T47D (cell line): ENCODE data around the gene RANBP9.

Experiments used
- DNase-seq, 2 experiments: peaks; one replicate each; pipeline versions ENCODE4 v3.0.0 to v3.0.0-alpha.2; 2011 to 2012; ENCODE audit warnings: low read depth in 1 of 2, low spot score in 1 of 2
- JUND ChIP-seq: IDR thresholded peaks from 2 replicates; pipeline ENCODE4 v1.6.1; 2012; ENCODE audit warnings: low read depth
- in situ Hi-C: cut with HindIII; loops from 2 replicates; pipeline ENCODE4 v1.10.0; 2016; ENCODE audit warnings: low sequenced_read_pairs, low pct_unique_long_range_greater_than_20kb

RANBP9 gene

DNA sequence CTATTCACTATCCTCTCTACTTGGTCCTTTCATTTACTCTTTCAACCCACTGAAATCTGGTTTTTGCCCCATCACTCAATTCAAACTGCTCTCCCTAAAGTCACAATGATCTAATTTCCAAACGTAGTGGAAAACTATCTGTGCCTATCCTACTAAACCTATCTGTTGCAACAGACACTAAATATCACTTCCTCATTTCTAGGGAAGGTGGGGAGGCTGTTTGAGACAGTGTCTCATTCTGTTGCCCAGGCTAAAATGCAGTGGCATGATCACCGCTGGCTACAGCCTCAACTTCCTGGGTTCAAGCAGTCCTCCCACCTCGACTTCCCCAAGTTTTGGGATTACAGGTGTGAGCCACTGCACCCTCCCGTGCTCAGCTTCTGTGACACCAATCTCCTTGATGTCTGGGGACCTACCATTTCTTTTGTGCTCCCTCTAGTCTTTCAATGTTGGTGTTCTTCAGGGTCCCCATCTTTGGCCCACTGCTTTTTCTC lies 8.8 kb downstream of the RANBP9 start:
- no peak for TF ChIP-seq JUND
- DNase-seq: no peak
- in situ Hi-C loops: no loop called here

DNA sequence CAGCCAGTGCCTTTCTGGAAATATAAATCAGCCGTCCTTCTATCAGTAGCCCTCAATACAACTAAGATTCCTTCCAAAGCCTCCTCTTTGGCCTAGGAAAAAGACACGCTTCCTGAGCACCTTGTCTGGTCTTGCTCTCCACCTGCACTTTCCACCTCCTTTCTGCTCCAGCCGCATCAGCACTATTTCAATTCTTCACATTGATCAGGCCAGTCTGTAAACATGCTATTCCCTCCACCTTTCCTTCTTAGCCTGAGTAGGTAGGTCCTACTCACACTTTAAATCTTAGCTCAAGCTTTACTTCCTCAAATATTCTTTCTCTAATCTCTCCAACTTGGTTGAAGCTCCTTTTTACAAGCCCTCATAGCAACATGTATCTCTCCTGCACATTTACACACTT lies 11.4 kb downstream of the RANBP9 start:
- in situ Hi-C loops: no loop called here
- no peak for DNase-seq
- TF ChIP-seq JUND: no peak

DNA sequence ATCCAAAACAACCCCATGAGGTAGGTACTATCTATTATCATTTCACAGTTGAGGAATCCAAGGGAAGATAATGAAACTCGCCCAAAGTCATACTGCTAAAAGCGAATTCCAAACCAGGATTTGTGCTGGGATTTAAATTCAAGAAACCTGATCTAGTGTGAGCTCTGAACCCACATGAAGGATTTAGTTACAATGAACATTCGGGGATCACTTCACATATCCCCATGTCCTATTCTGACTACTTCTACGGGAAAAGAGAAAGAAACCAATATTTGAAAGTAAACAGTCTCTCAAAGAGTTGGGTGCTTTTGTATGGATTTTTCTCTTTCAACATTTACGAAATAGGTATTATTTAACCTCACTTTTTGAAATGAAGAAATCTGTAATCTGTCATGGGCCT lies 12.9 kb downstream of the RANBP9 start:
- in situ Hi-C loops: no loop called here
- DNase-seq: no peak
- no peak for TF ChIP-seq JUND

DNA sequence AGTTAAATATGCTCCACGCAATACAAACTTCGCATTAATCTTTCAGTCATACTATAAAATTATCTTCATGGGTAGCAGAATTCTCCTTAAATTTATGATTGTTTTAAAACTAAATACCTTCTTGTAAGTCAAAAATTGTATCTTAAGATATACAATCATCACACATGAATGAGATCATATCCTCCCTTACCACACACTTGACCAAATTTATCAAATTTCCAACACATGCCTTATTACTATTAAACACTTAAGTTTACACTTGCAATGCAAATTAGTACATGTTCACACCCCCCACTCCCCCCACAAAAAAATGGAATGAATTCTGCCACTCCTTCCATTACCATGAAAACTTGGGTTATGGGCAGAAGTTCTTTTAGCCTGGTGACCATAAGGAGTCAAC lies 13.8 kb downstream of the RANBP9 start:
- TF ChIP-seq JUND: no peak
- in situ Hi-C loops: no loop called here
- DNase-seq: no peak

DNA sequence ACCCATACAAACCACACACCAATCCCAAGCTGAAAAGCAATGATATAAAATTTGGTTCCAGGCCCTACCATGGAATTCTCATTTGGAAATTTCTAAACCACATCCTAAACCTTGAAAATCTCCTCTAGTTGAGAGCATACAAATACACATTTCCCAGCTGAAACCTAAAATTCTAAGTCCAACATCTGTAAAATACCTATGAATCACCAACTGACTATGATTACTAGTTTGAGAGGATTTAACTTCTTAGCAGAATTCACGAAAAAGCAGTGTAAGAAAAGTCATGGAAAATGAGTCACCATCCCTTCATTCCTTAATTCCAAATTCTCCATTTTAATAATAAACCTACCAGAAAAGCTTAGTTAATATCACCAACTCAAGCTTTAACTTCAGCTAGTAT lies 15.4 kb downstream of the RANBP9 start:
- no peak for TF ChIP-seq JUND
- no peak for DNase-seq
- in situ Hi-C loops: no loop called here

- no peak for TF ChIP-seq JUND
- in situ Hi-C loops: no loop called here
- DNase-seq: no peak
Measured at GRCh38 chr6:13695252-13695651, 16.4 kb downstream of the RANBP9 start.

DNA sequence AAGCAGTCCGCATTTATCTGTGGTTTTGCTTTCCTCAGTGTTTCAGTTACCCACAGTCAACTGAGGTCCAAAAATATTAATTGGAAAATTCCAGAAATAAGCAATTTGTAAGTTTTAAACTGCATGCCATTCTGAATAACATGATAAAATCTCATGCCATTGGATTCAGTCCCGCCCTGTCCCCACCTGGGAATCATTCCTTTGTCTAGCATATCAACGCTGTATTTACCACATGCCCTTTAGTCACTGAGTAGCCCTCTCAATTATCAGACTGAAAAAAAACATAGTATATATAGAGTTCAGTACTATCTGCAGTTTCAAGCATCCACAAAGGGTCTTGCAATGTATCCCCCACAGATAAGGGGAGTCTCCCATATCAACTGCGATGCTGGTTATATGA lies 17.1 kb downstream of the RANBP9 start:
- in situ Hi-C loops: no loop called here
- DNase-seq: no peak
- no peak for TF ChIP-seq JUND

- no peak for TF ChIP-seq JUND
- no peak for DNase-seq
- in situ Hi-C loops: no loop called here
Measured at GRCh38 chr6:13689511-13690256, 22.0 kb downstream of the RANBP9 start.

DNA sequence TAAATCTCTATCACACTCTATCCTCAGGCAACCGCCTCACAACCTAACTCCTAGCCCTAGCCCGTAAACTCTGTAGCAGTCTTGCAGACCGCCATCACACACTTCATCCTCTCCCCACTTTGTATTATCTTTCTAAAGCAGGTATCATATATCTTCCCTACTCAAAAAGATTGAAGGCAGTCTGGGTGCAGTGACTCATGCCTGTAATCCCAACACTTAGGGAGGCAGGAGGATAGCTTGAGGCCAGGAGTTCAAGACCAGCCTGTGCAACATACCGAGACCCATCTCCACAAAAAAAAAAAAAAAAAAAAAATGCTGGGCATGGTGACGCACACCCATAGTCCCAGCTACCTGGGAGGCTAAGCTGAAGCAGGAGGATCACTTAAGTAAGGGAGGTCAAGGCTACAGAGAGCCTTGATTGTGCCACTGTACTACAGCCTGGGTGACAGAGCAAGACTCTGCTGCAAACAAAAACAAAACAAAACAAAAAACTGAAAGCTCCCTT lies 22.9 kb downstream of the RANBP9 start:
- TF ChIP-seq JUND: no peak
- no peak for DNase-seq
- in situ Hi-C loops: no loop called here

DNA sequence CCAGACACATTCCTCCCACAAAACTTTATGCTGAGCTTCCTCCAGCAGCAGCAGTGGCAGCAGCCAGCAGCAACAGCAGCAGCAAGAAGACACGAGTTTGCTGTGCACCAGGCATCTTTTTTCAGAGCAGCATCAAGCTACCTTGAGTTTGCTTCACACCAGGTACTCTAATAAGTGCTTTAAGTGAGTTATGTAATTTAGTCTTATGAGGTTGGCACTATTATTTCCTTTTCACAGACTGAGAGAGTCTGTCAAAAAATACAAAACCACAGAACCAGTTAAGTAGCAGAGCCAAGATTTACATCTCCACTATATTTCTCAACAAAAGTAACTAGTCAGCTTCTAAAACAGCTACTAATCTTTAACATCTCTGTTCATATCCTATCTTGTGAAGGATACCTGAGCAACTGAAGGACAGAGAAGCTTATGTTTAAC lies 23.7 kb downstream of the RANBP9 start:
- in situ Hi-C loops: no loop called here
- no peak for DNase-seq
- no peak for TF ChIP-seq JUND

- in situ Hi-C loops: no loop called here
- no peak for DNase-seq
- no peak for TF ChIP-seq JUND
Measured at GRCh38 chr6:13684855-13685254, 26.8 kb downstream of the RANBP9 start.

GRCh38 chr6:13683038-13683437 lies 28.6 kb downstream of the RANBP9 start:
- DNase-seq: no peak
- in situ Hi-C loops: no loop called here
- TF ChIP-seq JUND: no peak

- in situ Hi-C loops: no loop called here
- TF ChIP-seq JUND: no peak
- no peak for DNase-seq
Measured at GRCh38 chr6:13682346-13682745, 29.3 kb downstream of the RANBP9 start.
